Measurements from ENCODE around the gene ZNF496. TPM values are rescaled to one million over a fixed set of nuclear protein-coding genes. Genes with fewer than 3 reads are reported as not detected.
"Not testable (repeated sequence)": the region's sequence is repeated elsewhere in the genome, so short reads cannot be mapped to it uniquely, and the experiment has no call there.

Gene ZNF496
- total and polyA plus RNA-seq, 11 donors = 6.2 to 37.9 (median 15.0) TPM

DNA sequence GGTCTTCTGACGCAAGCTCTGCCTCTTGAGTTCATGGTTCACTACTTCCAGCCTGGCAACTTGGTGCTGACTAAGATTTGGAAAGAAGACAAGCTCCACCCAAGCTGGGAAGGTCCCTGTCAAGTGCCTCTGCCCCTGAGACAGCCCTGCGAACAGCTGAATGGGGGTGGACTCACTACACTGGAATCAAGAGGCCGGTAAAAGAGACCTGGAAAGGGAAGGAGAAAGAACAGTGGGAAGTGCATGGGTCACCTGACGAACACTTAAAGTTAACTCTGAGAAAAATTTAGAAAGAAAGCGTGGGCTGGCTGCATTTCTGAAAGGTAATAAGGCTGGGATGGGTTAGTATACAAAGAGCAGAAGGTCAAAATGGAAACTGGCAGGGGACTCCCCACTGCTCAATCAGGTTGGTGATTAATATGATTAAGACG, 26.1 kb upstream of the ZNF496 start:
- DNase-seq (peak in 3 of 5 donors; percentile 35 to 51 (median 42)), ATAC-seq (peak in 3 of 4 donors; percentile 41 to 57 (median 51))
- Histone ChIP-seq H3K36me3 (no peaks in the 10 kb centered on the region), H3K4me3 (no peak overlapping the region), H3K4me1 (peaks cover 0 to 59% (median 13%) of the 10 kb centered on the region in 12 donors), H3K27me3 (no peaks in the 10 kb centered on the region), H3K9me3 (no peaks in the 10 kb centered on the region), H3K27ac (peak overlapping the region in 7 of 12 donors; percentile 33 to 80 (median 58))
- intact Hi-C loops (cut with DNase I) = no loop called here
- TF ChIP-seq POLR2A (IDR thresholded peaks at IDR 0.05) = no peak
- TF ChIP-seq, protein P1, sequence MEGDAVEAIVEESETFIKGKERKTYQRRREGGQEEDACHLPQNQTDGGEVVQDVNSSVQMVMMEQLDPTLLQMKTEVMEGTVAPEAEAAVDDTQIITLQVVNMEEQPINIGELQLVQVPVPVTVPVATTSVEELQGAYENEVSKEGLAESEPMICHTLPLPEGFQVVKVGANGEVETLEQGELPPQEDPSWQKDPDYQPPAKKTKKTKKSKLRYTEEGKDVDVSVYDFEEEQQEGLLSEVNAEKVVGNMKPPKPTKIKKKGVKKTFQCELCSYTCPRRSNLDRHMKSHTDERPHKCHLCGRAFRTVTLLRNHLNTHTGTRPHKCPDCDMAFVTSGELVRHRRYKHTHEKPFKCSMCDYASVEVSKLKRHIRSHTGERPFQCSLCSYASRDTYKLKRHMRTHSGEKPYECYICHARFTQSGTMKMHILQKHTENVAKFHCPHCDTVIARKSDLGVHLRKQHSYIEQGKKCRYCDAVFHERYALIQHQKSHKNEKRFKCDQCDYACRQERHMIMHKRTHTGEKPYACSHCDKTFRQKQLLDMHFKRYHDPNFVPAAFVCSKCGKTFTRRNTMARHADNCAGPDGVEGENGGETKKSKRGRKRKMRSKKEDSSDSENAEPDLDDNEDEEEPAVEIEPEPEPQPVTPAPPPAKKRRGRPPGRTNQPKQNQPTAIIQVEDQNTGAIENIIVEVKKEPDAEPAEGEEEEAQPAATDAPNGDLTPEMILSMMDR (IDR thresholded peaks at IDR 0.05) = no peak
- WGBS, 4 donors = 57 to 63% (median 61%) methylated on average over 6 of the region's 6 CpGs

DNA sequence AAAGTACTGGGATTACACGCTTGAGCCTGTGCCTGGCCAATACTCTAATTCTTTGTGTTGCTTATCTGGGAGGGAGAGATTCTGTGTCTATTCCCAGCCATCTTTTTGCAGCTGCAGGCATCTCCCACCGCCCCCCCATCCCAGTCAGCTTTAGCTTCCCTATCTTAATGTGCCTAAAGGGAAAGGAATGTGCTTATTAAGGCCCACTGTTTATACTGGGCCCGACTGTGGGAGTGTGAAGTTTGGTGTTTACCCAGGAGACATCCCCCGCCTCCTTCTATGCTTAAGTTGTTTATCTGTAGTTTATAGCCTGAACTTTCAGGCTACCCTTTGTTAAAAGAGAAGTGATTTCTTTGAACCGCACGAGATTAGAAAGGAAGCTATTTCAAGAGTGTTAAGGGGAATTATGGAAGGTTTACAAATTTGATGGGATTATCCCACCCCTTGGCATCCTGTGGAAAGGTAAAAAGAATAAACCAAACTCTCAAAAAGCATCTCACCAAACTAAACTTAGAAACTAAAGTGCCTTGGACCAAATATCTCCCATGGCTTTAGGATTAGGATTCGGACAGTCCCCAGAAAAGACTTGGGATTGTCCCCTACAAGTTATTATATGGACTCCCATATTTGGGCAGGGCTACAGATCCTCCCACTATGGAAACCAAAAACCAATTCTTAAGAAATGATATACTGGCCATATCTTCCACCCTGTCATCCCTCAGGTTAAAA, 25.5 kb upstream of the ZNF496 start:
- H3K36me3 ChIP-seq = no peaks in the 10 kb centered on the region
- WGBS, 4 donors = 32 to 42% (median 40%) methylated on average over 7 of the region's 7 CpGs
- peak overlapping the region in 10 of 12 donors; percentile 13 to 80 (median 56) for H3K27ac ChIP-seq
- intact Hi-C loops (cut with DNase I) = no loop called here
- TF ChIP-seq, protein P1 (IDR thresholded peaks at IDR 0.05) = no peak
- TF ChIP-seq POLR2A (IDR thresholded peaks at IDR 0.05) = no peak
- DNase-seq = peak in 4 of 5 donors; percentile 42 to 63 (median 54)
- H3K4me3 ChIP-seq = no peak overlapping the region
- H3K9me3 ChIP-seq = no peaks in the 10 kb centered on the region
- no peaks in the 10 kb centered on the region for H3K27me3 ChIP-seq
- peaks cover 0 to 58% (median 13%) of the 10 kb centered on the region in 12 donors for H3K4me1 ChIP-seq
- peak in 3 of 4 donors; percentile 10 to 77 (median 75) for ATAC-seq

DNA sequence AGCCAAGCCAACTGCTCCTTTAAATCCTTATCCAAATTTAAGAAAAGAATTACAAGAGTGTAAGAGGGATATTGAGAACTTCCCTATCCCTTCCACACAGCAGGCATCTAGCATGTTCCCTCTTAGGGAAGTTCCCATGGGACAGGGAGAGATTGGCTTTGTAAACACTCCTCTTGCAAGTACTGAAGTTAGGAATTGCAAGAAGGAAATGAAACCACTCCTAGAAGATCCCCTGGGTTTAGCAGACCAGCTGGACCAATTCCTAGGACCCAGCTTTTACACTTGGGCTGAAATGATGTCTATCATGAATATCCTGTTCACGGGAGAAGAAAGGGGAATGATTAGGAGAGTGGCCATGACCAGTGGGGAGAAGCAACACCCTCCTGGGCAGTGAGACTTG, 23.5 kb upstream of the ZNF496 start:
- H3K4me3 ChIP-seq; H3K27me3 ChIP-seq; ATAC-seq; H3K36me3 ChIP-seq; intact Hi-C loops (cut with DNase I); DNase-seq; H3K9me3 ChIP-seq: not testable (repeated sequence)
- Histone ChIP-seq H3K4me1 (peaks cover 0 to 41% (median 11%) of the 10 kb centered on the region in 12 donors), H3K27ac (peak overlapping the region in 7 of 12 donors; percentile 9 to 76 (median 50))
- 46 to 54% (median 46%) methylated on average over 1 of the region's 1 CpG for WGBS, 4 donors

DNA sequence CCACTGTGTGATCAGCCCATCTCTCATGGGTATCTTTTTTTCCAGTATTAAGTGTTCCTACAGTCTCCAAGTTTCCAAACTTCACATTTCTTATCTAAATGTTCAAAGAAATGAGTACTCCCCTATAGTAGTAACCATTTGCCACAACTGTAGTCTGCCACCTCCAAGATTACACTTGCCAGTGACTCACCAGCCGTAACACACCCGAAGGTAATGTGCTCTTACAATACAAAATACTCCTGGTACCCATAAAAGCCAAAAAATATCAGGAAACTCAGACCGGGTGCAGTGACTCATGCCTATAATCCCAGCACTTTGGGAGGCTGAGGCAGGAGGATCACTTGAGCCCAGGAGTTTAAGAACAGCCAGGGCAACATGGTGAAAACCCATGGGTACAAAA, 20.5 kb upstream of the ZNF496 start:
- no peaks in the 10 kb centered on the region for H3K9me3 ChIP-seq
- no peaks in the 10 kb centered on the region for H3K36me3 ChIP-seq
- DNase-seq = no peak
- H3K4me1 ChIP-seq = peaks cover 0 to 28% (median 8%) of the 10 kb centered on the region in 12 donors
- no peak overlapping the region for H3K4me3 ChIP-seq
- TF ChIP-seq, protein P1 (IDR thresholded peaks at IDR 0.05) = no peak
- TF ChIP-seq POLR2A (IDR thresholded peaks at IDR 0.05) = no peak
- no peak overlapping the region for H3K27ac ChIP-seq
- ATAC-seq = no peak
- intact Hi-C loops (cut with DNase I) = no loop called here
- H3K27me3 ChIP-seq = peaks cover 0 to 14% (median 0%) of the 10 kb centered on the region in 9 donors
- 96 to 98% (median 96%) methylated on average over 3 of the region's 3 CpGs for WGBS, 4 donors
